A549 (cell line): ENCODE results near the gene CIAO2B.

Experiments
- EP300 ChIP-seq, 2 experiments: fragments of >200 bp; sonication (Bioruptor Twin); formaldehyde crosslinking; IDR thresholded peaks; 2 replicates in 1 of 2; 3 replicates in 1 of 2; pipeline ENCODE4 v1.6.1; 2016 to 2017
- FOSB ChIP-seq: fragments of 250-450 bp; sonication (Bioruptor Pico); IDR thresholded peaks from 2 replicates; pipeline ENCODE4 v1.5.0; 2020; ENCODE audit warnings: mild to moderate bottlenecking, moderate library complexity
- JUN ChIP-seq, 2 experiments: fragments of >200 bp; sonication (Bioruptor Twin); formaldehyde crosslinking; IDR thresholded peaks; 2 replicates in 1 of 2; 3 replicates in 1 of 2; pipeline ENCODE4 v1.6.1; 2016 to 2017
- JUNB ChIP-seq: fragments of >200 bp; sonication (Bioruptor Twin); formaldehyde crosslinking; IDR thresholded peaks from 2 replicates; pipeline ENCODE4 v1.6.1; 2016
- NFE2L2 ChIP-seq: fragments of 150-350 bp; conservative IDR thresholded peaks from 2 replicates; pipeline ENCODE4 v1.6.1; 2014; ENCODE audit warnings: low read length
- POLR2A ChIP-seq: IDR thresholded peaks from 2 replicates; pipeline ENCODE4 v1.6.1; 2012; ENCODE audit warnings: mild to moderate bottlenecking, low read length
- RFX5 ChIP-seq: fragments of 450-650 bp; IDR thresholded peaks from 2 replicates; pipeline ENCODE4 v1.7.1; 2014; ENCODE audit warnings: antibody characterized with exemption, mild to moderate bottlenecking, moderate library complexity
- TF ChIP-seq, protein P1 (sequence below): fragments of 450-650 bp; IDR thresholded peaks from 2 replicates; pipeline ENCODE4 v1.6.1; 2014; ENCODE audit warnings: antibody characterized with exemption
- TF ChIP-seq, protein P2 (sequence below): fragments of >200 bp; sonication (Bioruptor Twin); formaldehyde crosslinking; IDR thresholded peaks from 3 replicates; pipeline ENCODE4 v1.5.1; 2016

DNA sequence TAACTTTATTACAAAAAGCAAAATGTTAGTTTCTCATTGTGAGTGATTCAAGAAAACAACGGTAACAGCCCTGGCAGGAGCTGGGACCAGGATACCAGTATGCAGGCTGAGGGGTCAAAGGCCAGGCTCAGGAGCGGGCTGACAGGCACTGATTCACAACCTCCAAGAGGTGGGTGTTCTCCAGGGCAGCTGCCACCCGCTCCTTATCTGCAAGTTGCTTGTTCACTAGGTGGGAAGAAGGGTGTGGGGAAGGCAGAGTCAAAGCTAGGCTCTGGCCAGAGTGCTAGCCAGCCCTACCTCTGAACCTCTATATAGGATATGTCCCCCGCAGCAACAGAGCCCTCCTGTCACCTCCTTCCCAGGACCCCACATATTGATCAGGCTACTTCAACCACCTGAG, 2.1 kb downstream of the CIAO2B start:
- TF ChIP-seq, protein P1, sequence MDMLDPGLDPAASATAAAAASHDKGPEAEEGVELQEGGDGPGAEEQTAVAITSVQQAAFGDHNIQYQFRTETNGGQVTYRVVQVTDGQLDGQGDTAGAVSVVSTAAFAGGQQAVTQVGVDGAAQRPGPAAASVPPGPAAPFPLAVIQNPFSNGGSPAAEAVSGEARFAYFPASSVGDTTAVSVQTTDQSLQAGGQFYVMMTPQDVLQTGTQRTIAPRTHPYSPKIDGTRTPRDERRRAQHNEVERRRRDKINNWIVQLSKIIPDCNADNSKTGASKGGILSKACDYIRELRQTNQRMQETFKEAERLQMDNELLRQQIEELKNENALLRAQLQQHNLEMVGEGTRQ: no peak
- TF ChIP-seq JUNB: no peak
- no peak for TF ChIP-seq FOSB (CRISPR knock-in tag)
- TF ChIP-seq RFX5: no peak
- TF ChIP-seq POLR2A: no peak
- TF ChIP-seq, protein P2, sequence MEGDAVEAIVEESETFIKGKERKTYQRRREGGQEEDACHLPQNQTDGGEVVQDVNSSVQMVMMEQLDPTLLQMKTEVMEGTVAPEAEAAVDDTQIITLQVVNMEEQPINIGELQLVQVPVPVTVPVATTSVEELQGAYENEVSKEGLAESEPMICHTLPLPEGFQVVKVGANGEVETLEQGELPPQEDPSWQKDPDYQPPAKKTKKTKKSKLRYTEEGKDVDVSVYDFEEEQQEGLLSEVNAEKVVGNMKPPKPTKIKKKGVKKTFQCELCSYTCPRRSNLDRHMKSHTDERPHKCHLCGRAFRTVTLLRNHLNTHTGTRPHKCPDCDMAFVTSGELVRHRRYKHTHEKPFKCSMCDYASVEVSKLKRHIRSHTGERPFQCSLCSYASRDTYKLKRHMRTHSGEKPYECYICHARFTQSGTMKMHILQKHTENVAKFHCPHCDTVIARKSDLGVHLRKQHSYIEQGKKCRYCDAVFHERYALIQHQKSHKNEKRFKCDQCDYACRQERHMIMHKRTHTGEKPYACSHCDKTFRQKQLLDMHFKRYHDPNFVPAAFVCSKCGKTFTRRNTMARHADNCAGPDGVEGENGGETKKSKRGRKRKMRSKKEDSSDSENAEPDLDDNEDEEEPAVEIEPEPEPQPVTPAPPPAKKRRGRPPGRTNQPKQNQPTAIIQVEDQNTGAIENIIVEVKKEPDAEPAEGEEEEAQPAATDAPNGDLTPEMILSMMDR: no peak
- no peak for TF ChIP-seq JUN (IDR thresholded peaks at IDR 0.05)
- no peak for TF ChIP-seq NFE2L2
- no peak for TF ChIP-seq EP300 (IDR thresholded peaks at IDR 0.05)
